Fibroblast of mammary gland (primary cell): Measurements from ENCODE around the gene SDCCAG8.

Experiments
- DNase-seq: peaks from one replicate; pipeline ENCODE4 v3.0.0-alpha.2; 2010; ENCODE audit warnings: low read depth
- H3K4me3 ChIP-seq: 2 replicates; pipeline ENCODE4 v1.5.1; 2011; ENCODE audit warnings: low read depth, mild to moderate bottlenecking, low read length, moderate library complexity; ENCODE audit not compliant: control insufficient read depth
- CTCF ChIP-seq: conservative IDR thresholded peaks from 2 replicates; pipeline ENCODE4 v1.5.1; 2011; ENCODE audit warnings: low read depth, low read length, inconsistent platforms; ENCODE audit not compliant: control insufficient read depth, insufficient read depth

The SDCCAG8 gene

GRCh38 chr1:243227622-243228021 lies 28.2 kb upstream of the SDCCAG8 start:
- H3K4me3 ChIP-seq = no peak overlapping the region
- TF ChIP-seq CTCF = no peak
- no peak for DNase-seq

- TF ChIP-seq CTCF = no peak
These were observed 26.3 kb upstream of the SDCCAG8 start for GRCh38 chr1:243229526-243229925.

GRCh38 chr1:243230914-243231313 lies 24.9 kb upstream of the SDCCAG8 start:
- H3K4me3 ChIP-seq = no peak overlapping the region
- peak; percentile 42 for DNase-seq
- no peak for TF ChIP-seq CTCF

More at GRCh38 chr1:243229526-243229925, 26.3 kb upstream of the SDCCAG8 start:
- no peak overlapping the region for H3K4me3 ChIP-seq
- no peak for DNase-seq

GRCh38 chr1:243233908-243234307 lies 21.9 kb upstream of the SDCCAG8 start:
- DNase-seq = peak; percentile 89
- no peak overlapping the region for H3K4me3 ChIP-seq
- no peak for TF ChIP-seq CTCF

GRCh38 chr1:243234978-243235647 lies 20.7 kb upstream of the SDCCAG8 start:
- DNase-seq = peak; percentile 74
- no peak overlapping the region for H3K4me3 ChIP-seq
- no peak for TF ChIP-seq CTCF

- no peak overlapping the region for H3K4me3 ChIP-seq
- no peak for TF ChIP-seq CTCF
- peak; percentile 39 for DNase-seq
These were observed 19.1 kb upstream of the SDCCAG8 start for GRCh38 chr1:243236604-243237252.
